Measurements from ENCODE around the gene QRFPR.

GRCh38 chr4:121326597-121326996 lies 54.2 kb downstream of the QRFPR start:
- TF ChIP-seq CTCF (IDR thresholded peaks at IDR 0.05) (no peak), POLR2AphosphoS5 (IDR thresholded peaks at IDR 0.05) (no peak)
